HG02938 (cell line): Measurements from ENCODE around the gene ARHGAP28.
"Not testable (repeated sequence)": the region's sequence is repeated elsewhere in the genome, so short reads cannot be mapped to it uniquely, and the experiment has no call there.

ENCODE experiments used
- ATAC-seq: cut with Tn5 transposase; IDR thresholded peaks from one replicate; pipeline ENCODE4 v1.9.1; 2021; ENCODE audit warnings: mild to moderate bottlenecking, moderate library complexity; ENCODE audit not compliant: unreplicated experiment

The ARHGAP28 gene

DNA sequence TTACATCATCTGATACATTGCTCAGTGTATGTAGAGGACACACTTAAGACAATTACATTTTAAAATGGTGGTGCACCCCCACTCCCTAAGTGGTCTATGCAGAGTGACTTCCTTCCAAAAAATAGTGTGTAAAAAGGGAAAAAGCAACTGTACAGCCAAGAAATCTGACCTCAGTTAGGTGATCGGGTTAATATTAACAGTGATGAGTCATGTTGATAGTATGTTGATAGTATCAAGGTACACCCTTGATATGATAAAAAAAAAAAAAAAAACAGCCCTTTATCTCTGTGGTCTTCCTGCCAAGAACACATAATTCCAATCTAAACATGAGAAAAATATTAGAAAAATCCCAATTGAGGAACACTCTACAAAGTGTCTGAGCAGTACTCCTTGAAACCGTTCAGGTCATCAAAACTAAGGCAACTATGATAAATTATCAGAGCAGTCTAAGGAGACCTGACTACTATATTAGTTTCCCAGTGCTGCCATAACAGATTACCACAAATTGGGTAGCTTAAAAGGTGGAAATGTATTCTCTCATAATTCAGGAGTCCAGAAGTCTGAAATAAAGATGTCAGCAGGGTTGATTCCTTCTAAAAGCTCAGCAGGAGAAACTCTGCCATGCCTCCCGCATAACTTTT is 171.9 kb downstream of the ARHGAP28 start:
- ATAC-seq, result no peak

DNA sequence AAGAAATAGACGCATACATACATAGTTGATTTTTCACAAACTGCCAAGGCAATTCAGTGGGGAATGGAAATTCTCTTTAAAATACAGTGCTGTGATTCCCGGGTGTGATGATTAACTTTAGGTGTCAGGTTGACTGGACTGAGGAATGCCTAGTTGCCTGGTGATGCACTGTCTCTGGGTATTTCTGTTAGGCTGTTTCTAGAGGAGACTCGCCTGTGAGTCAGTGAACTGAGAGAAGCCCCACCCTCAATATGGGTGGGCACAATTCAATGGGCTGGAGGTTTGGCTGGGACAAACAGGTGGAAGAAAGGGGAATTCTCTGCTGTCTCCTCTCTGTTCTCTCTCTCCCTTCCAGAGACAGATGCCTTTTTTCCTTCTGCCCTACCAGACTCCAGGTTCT is 187.6 kb downstream of the ARHGAP28 start:
- ATAC-seq, result no peak

DNA sequence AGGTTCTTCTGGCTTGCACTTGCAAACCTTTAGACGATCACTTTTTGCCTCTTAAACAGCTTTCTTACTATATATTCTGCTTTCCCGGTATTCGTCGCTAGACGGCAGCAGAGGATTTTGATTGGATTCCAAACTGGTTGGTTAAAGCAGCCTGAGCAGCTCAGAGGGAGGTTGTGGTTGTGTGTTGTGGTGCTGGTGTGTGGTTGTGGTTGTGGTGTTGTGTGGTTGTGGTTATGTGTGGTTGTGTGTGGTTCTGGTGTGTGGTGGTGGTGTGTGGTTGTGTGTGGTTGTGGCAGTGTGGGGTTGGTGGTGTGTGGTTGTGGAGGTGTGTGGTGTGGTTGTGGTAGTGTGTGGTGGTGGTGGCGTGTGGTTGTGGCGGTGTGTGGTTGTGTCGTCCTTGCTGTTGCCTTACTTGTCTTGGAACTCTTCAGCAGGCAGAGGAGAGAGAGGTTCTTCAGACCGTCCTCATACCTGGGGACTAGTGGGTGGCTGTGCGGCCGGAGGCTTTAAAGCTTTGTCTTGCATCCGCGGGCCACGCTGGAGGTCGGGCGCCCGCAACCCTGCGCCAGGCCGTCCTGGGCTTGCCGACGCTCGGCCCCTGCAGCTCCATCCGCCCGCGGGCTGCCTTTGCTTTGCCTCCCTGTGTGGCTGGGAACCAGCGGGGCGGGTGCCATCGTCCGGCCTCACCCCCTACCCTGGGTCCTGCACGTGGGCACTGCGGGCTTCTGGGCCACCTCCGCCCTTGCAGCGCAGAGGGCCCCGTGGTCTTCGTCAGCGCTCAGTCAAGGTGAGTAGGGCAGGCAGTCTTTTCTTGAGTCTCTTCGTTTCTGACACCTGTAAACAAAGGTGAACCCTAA is 190.8 kb downstream of the ARHGAP28 start:
- no peak for ATAC-seq

DNA sequence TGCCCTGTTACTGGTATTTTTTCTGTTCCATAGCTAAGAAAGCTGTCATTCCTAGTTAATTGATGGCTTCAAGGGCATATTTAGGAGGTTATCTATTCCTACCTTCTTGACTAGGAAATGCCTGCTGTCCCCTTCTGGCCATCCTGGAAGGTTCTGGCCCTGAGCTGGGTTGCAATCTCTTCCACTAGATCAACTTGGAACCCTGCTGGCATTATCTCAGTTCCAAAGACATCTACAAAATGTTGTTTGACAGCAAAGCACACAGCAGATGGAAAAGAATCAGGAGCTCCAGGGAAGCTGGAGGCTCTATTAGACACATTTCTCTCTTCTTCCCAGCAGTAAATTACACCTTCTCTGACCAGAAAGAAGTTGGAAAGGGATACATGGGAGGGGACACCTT is 192.1 kb downstream of the ARHGAP28 start:
- ATAC-seq, result no peak

DNA sequence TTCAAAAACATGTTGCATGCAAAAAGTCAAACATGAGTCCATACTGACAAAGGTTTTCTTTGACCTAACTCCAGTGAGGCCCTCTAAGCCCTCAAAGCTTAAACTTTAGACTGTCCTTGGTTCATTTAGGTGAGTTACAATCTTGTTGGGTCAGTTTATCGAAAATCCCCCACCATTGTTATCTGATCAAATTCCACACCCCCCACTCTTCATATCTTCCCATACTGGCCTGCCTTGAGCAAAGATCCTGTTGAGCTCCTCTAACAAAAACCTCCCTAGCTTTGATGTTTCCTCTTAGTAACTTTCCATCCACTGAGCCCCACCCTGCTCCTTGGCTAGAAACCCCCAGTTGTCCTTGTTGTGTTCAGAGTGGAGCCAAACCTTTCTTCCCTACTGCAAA is 193.7 kb downstream of the ARHGAP28 start:
- no peak for ATAC-seq

DNA sequence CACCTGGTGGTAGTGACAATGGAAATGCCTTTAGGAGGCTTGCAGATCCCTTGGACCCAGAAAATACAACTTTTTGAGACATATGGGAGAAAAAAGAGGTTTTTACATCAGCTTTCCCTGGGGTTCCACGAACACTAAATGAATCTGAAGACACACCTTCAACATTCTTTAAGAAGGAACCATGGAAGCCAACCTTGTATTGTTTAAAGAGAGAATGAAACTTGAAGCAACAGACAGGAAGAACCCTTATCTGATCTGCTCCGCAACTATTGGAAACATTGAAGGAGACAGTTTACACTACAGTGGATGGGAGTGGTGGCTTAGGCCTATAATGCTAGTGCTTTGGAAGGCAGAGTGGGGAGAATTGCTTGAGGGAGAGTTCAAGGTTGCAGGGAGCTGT is 197.6 kb downstream of the ARHGAP28 start:
- no peak for ATAC-seq

DNA sequence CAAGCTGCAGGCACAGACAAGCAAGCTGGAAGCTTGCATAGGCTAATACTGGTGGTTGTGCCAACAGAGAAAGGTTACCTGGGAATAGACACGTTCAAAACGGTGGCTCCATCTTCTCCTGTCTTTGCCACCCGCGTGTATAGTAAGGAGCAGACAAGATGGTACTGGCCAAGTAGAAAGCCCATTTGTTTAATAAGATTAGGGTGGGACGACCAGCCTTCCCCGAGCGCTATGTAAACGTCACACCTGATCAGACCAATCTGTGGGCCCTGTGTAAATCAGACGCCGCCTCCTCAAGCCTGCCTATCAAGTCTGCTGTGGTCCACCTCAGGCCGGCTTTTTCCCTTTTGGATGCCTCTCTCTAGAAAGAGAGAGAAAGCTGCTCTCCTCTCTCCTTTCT is 198.8 kb downstream of the ARHGAP28 start:
- ATAC-seq, result no peak

DNA sequence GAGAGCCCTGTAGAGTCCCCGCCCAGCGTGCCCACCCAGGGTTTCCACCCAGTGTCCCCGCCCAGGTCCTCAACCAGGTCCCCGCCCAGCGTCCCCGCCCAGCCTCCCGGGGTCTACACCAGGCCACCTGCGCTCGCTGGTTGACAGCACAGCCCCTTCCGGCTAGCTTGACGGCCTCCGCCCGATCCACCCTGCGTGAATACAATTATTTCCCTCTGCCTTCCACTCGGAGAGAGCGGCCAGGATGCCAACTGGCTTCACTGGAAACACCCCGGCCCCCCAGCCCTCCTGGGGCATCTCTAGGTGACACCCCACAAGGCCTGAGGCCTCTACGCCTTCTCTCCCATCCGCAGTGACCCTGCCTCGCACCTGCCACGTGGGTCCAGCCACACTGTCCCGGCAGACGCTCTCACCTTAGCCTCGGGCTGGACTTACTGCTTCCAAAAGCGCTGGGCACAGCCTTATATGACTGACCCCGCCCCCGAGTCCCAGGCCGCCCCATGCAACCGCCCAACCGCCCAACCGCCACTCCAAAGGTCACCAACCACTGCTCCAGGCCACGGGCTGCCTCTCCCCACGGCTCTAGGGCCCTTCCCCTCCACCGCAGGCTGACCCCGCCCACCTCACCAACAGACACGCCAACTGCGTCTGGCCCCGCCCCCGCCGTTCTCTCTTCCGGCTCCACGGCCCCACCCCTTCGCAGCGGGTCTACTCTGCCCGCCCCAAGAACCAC is 200.0 kb downstream of the ARHGAP28 start:
- ATAC-seq, result no peak

DNA sequence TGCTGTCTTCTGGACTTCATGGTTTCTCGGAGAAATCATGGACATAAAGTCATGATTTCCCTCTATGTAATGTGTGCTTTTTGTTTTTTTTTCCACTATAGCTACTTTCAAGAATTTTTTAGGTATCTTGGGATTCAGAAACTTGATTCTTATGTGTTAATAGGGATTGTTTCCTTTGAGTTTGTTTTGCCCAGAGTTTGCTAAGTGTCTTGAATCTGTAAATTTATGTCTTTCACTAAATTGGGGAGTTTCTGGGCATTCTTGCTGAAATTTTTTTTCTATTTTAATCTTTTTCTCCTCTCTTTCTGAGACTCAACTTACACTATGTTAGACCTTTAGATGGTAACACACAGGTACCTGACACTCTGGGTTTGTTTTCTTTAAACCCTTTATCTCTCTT is 205.3 kb downstream of the ARHGAP28 start:
- no peak for ATAC-seq

DNA sequence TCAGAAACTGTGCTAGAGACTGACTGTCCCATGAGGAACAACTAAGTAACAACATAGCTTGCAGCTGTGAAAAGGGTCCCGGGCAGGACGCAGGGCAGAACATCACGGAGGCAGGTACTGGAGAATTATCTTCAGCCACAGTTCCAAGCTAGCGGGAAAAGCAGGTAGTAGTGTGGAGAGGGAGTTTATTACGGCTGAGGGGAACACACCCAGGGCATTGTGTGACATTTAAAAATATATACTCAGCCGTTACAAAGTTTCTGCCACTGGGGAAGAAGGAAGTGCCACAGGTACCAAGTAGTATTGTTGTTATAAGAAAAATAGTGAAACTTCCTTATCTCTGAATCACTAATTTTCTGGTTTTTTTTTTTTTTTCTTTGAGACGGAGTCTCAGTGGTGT is 208.5 kb downstream of the ARHGAP28 start:
- ATAC-seq, result no peak

DNA sequence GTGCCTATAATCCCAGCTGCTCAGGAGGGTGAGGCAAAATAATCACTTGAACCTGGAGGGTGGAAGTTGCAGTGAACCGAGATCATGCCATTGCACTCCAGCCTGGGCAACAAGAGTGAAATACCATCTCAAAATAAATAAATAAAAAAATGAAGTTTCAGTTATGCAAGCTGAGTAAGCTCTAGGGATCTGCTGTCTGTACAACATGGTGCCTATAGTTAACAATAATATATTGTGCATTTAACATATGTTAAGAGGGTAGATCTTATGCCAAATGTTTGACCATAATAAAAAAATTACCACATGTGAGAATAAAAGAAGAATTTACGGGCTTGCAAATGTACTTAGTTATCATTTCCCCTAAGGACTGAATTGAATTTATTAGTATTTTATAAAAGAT is 208.9 kb downstream of the ARHGAP28 start:
- ATAC-seq, result not testable (repeated sequence)

DNA sequence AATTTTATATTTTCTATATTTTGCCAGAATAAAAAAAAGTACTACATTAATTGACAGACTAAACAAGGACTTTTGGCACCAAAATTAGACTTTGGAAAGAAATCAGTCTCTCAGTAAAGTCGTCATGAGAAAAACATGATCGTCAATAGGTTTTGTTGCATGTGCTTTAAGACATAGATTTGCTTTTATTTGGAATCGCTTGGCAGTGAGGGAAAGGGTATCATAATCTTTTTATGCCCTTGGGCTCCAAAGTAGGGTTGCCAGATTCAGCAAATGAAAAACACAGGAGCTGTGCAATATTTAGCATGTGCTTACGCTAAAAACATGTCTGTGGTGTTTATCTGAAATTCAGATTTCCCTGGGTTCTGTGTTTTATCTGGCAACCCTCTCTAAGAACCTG is 210.5 kb downstream of the ARHGAP28 start:
- no peak for ATAC-seq

DNA sequence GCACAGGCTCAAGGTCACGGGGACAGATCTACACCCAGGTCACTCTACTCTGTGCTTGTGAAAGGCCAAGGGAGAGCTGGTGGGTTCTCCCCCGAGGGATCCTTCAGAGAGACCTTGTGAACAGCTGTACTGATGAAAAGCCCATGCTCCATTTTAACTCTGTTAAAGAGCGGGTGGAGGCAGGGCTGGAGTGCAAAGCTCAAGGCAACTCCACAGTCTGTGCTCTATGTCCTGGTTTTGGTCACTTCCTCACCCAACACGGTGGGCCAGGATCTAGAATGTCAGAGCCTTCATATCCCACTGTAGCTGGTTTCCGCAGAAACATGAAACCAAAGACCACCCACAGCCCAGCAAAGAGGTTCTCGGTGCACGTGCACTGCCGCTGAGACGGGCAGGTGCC is 210.9 kb downstream of the ARHGAP28 start:
- no peak for ATAC-seq

DNA sequence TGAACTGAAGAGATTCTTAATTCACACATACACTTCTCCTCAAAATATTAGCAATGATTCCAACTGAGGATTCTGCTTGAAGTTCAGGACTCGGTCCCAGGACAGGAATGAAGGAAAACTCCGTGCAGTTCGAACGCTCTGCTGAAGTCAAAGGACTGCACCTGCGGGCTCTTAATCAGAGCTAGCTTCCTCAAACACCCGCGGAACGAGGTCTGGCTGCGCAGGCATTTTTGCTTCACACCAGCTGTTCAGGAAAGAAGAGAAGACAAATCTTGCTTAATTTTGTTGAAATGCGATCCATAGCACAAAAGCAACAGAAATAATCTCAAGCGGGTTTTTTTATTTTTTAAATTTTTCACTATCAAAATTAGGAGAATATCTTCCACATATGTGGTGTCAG is 212.5 kb downstream of the ARHGAP28 start:
- no peak for ATAC-seq

DNA sequence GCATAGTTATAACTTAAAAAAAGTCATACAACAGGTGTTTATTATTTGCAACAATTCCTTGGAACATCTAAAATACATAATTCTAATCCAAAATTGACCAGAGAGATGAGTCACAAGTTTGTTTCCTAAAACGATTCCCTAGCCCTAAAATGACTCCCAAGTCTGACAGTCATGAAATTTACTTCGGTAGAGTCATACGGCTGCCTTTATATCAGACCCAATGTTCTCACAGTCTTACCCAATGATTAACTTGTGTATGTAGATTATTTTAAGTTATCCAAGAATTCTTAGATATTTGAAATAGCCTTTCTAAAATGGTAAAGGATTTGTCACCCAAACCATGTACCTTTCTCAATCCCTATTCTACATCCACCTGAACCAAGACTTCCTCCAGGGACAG is 213.2 kb downstream of the ARHGAP28 start:
- no peak for ATAC-seq

DNA sequence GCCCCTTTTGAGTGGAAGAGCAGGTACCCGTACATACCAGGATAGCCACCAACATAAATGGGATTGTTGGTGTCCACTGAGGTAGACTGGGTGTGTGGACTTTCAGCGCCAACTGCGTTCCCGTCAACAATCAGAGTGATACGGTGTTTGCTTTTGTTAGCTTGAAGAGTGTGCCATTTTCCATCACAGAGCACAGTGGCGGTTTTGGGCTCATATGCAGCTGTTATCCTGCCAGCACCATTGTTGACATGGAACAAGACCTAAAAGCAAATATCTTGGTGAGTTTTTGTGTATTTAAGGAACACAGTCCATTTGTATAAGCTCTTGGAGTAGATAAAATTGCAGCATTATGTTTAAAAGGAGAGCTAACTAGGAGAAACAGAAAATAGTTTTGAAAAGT is 213.6 kb downstream of the ARHGAP28 start:
- ATAC-seq, result no peak

DNA sequence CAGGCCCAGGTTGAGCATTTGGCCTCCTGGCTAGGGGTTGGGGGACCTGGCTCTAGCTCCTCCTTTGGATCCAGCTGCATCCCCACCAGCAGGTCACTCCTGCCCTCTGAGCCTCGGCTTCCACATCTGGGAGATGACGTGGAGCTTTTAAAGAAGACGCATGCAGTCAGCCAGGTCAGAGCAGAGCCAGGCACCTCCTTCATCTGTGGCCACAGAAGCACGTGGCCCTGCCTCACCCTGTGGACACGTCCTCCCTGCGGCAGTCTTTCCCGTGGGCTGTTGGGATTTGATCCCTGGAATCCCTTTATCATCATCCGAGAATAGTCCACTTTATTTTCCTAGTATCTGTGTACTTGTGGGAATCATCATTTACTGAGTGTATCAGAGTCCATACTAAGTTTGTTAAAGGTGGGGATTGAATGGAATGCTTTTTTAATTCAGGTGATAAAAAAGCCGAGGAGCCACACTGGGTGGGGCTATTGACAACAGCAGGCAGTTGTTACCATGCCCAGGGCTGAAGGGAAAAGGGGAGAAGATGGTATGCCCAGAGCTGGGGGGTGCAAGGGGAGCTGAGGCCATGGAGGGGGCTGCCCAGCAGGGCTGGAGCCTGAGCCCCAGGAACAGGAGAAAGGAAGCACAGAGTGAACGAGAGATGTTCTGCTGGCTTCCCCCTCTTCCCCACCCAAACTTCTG is 218.0 kb downstream of the ARHGAP28 start:
- no peak for ATAC-seq

DNA sequence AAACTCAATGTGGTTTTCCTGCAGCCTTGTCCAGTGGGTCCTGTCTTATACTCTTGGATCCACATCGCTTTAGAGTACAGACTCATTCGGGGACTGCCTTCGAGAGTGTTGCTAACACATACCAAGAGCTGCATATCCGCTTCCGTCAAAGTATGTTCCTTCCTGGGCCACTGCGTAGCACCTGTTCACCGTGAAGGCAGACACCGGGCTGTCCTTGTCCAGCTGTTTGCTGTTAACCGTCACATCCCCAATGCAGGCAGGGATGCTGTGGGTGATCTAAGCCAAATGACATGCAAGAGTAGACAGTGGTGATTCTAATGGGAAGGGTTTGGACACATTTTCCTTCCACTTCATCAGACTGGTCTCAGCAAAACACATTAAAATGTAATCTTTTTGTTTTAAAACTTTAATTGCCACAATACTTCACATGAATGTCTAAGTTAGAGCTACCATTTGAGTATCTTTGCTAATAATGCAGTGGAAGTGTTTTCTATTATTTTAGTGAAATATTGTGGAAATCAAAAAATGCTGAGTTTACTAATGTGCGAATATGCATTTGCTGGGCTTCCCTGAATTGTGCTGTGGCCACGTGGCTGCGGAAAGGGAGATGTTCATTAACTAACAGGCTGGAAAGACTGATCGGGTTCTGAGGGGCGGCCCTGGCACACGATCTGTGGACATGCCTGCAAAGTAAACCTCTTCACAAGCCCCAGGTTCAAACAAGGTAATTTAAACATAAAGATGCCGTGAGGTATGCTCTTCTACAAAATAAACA is 219.0 kb downstream of the ARHGAP28 start:
- ATAC-seq, result no peak

DNA sequence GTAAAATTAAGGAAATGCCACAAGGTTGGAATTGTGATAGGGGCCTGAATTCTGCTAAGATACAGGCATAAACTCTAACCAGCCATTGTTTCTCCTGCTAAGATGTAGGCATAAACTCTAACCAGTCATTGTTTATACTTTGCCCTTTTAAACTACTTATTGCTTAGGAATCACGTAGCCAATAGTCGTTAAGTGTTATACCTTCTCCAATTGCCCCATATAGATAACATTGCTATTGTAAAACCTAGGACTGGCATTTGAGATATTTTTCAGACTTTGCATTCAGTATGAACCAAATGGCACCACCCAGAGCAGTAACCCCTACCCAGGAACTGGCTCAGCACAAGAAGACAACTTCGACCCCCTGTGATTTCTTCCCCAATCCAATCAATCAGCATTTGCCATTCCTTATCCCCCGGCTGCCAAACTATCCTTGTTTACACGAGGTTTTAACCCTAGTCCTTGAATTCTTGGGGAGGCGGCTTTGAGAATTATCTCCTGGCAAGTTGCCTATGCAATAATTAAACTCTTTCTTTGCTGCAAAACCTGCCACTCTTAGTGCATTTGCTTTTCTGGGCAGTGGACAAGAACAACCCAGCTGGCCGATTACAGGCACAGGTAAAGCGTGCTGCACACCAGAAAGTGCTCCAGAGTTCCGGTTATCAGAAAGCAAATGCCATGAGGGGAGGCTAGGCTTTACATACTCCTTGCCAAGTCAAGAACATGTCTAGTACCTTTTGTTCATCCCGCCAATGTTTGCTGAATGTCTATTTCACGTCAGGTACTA is 220.5 kb downstream of the ARHGAP28 start:
- no peak for ATAC-seq

DNA sequence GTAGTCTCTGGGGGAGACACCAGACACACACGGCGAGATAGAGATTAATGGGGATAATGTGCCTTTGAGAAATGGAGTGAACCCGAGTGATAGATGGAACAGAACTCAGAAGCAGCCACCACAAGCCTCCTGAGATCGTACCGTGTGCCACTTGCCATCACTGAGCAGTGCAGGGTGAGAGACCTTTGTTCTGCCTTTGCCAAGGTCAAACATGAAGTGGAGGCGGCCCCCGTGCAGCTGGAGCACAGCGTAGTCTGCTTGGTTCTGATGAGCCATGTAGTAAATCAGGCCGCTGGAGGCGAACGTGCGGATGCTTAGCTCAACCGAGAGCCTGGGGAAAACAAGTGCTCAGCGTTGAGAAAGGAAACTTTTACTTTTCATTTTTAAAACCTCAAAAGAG is 221.1 kb downstream of the ARHGAP28 start:
- ATAC-seq, result no peak
